D721Med (cell line): ENCODE data around the gene ABCC8.

ENCODE experiments used
- DNase-seq: peaks from one replicate; pipeline ENCODE4 v3.0.0; 2011; ENCODE audit warnings: low spot score; ENCODE audit not compliant: insufficient read length
- FAIRE-seq: peaks from 2 replicates; lab custom pipeline; 2011; peaks lifted over from hg19 to GRCh38; lab: Jason Lieb, UNC
- TF ChIP-seq, protein P1 (sequence below): IDR thresholded peaks from 2 replicates; pipeline ENCODE4 v1.5.1; 2012; ENCODE audit warnings: mild to moderate bottlenecking, control low read depth; ENCODE audit not compliant: insufficient read depth; ENCODE audit errors: missing control alignments

Gene ABCC8

DNA sequence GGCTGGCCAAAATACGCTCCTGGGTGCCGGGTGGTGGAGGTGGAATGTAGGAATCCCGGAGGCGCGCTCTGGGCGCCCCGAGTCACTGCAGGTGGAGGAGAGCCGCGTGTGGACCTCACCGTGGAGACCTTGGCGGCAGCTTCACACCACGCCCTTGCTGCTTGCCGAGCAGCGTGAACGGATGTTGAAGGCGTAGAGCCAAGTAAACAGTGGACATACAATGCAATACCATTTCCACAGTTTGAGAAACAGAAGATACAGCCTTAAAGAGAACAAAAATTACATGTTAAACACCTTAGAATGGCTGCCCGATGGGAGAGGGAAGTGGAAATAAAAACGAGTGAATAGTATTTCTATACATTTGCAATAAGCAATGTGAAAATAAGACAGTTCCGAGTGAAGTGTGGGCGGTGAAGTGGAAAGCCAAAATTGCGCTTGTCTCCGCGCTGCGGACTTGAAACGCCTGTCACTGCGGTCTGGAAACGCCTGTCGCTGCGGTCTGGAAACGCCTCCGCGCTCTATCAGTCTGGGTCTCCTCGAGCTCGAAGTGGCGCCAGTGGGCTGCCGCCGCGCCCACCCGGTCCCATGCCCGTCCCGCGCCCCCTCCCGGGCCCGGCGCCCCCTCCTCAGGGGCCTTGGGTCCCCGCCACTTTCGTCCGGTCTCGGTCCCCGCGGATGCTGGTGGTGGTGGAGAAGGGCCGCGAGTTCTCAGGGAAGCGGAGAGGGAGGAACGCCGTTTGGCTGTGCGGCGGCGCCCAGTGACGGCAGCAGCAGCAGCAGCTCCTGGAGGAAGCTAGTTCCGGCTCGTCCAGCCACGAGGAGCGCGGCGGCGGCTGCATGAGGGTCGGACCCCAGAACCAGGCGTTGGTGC lies 123.5 kb downstream of the ABCC8 start:
- TF ChIP-seq, protein P1, sequence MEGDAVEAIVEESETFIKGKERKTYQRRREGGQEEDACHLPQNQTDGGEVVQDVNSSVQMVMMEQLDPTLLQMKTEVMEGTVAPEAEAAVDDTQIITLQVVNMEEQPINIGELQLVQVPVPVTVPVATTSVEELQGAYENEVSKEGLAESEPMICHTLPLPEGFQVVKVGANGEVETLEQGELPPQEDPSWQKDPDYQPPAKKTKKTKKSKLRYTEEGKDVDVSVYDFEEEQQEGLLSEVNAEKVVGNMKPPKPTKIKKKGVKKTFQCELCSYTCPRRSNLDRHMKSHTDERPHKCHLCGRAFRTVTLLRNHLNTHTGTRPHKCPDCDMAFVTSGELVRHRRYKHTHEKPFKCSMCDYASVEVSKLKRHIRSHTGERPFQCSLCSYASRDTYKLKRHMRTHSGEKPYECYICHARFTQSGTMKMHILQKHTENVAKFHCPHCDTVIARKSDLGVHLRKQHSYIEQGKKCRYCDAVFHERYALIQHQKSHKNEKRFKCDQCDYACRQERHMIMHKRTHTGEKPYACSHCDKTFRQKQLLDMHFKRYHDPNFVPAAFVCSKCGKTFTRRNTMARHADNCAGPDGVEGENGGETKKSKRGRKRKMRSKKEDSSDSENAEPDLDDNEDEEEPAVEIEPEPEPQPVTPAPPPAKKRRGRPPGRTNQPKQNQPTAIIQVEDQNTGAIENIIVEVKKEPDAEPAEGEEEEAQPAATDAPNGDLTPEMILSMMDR = no peak
- FAIRE-seq (no peak), DNase-seq (peak; percentile 36)

DNA sequence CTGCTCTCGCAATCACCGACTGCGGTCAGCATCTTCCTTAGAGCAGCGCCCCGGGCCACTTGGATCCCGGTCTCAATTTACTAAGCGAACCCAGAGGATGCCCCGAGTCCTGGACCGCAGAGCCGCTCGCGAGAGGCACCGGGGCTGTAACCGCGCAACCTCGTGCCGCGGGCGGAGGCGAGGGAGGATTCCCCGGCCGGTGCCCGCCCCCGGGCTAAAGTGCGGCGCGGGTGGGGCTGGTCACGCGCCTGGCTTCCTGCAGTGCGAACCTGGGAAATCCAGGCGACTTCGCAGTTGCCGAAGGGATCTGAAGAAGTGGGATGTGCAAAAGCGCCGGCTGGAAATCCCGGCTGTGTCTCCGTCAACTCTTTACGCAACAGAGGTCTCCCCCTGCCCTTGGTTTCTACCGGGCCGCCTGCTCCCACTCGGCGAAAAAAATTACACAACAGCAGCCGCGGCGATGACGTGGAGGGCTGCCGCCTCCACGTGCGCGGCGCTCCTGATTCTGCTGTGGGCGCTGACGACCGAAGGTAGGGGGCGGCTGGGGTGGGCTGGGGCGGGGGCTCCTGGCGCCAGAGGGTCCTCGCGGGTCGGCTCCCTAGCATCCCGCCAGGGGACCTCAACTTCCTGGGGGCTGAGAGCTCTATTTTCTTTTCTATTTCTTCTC lies 125.0 kb downstream of the ABCC8 start, which contains the start of gene NCR3LG1:
TSS of gene NCR3LG1 (plus strand) at position 291 of the 667 bp plus-strand sequence. CDS start at position 461, 170 bp downstream.
- no peak for DNase-seq
- TF ChIP-seq, protein P1 = no peak
- FAIRE-seq = no peak

DNA sequence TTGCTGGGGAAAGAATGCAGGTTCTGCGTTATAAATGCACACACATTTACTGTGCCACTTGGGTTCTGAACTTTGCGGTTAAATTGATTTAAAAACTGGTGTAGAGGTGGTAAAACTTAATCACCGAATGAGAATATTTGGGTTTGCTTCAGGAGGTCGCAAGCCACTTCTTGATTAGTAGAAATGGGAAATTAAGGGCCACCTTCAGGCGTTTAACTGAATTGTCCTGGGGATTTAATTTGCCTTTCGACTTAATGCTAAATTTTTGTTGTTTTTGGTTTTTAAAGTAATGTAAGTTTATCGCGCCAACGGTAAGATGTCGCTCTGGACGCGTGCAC lies 125.5 kb downstream of the ABCC8 start:
- DNase-seq (no peak), FAIRE-seq (no peak)
- TF ChIP-seq, protein P1 = no peak

DNA sequence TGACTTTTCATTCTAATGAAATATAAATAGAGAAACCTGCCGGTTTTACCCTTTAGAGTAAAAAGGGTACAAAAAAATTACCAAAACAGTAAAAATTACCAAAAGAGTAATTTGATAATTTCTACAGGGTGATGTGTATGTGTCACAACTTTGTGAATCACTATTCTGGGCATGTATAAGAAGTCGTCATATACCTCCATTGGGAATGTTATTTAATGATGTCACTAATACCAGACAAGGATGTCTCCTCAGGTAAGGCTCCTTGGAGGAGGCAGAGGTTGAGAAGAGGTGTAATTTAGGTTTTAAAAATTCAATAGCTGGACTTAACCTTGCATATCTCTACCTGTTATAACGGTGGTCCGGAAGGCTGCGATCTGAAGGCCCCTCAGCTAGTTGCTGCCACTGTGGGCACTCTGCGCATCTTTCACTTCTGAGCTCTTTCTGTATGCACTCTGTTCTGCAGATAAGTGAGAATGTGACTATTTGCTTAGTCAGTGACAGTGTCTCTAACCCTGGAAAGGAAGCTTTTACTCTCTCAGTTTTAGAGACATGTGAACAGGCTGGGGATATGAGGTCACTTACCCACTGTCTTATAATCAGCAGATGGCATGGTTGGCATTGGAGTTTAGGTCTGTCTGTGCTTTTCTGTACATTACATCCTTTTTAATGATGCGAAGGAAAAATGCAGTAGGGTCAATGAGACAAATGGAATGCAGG lies 126.0 kb downstream of the ABCC8 start:
- FAIRE-seq = no peak
- no peak for DNase-seq
- TF ChIP-seq, protein P1 = no peak

DNA sequence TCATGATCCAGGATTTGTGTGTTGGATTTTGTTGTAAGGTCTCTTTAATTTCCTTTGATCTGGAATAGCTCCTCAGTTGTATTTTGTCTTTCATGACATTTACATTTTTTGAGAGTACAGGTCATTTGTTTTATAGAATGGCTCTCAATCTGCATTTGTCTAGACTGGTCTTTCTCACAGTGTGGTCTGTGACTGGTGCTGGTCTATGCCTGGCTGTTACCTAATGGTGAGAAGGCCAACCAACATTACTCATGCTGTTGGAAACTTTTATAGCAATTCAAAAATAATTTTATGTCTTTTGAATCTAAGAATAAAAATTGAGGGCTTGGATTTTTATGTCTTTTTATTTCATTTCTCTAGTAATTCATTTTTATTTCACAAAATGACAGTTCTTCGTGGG lies 129.0 kb downstream of the ABCC8 start:
- FAIRE-seq (no peak), DNase-seq (no peak)
- TF ChIP-seq, protein P1 = no peak

DNA sequence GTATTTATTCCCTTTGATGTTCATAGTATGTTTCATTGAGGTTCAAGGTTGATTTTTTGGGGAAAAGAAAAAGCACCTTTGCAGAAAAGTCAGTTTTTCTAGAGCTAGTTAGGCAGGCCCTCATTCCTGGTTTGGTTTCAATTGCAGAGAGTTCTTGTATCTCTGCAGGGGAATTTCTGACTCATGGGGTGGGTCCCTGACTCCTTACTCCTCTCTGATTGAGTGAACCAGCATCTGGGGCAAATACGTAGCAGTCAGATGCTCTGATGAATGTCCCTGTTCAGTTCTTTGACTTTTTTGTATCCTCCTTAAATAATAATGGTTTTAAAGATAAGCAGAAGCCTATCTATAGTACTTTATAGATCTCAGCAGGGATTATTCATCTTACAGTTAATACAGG lies 132.7 kb downstream of the ABCC8 start:
- DNase-seq = no peak
- TF ChIP-seq, protein P1 = no peak
- no peak for FAIRE-seq
